ENCODE results near the gene SLC44A1.
"Not testable (repeated sequence)": the region's sequence is repeated elsewhere in the genome, so short reads cannot be mapped to it uniquely, and the experiment has no call there.

SLC44A1 gene

GRCh38 chr9:105254226-105254625 lies 9.8 kb downstream of the SLC44A1 start:
- no CpG with 5 or more reads among the region's 4 CpGs for WGBS (ENCODE audit: insufficient coverage, insufficient read length)
- H3K4me1 ChIP-seq (ENCODE audit: control insufficient read depth, insufficient read depth, low read length): peaks cover 2% of the 10 kb centered on the region; the same call in 1 of the 2 replicates
- DNase-seq (ENCODE audit: low read depth, low spot score): no peak

GRCh38 chr9:105255421-105255820 lies 11.0 kb downstream of the SLC44A1 start:
- H3K9me3 ChIP-seq (ENCODE audit: control insufficient read depth, insufficient read depth, low read length): no peaks in the 10 kb centered on the region
- no peak for DNase-seq (ENCODE audit: low read depth, low spot score)
- no peaks in the 10 kb centered on the region for H3K27me3 ChIP-seq (ENCODE audit: control insufficient read depth, insufficient read depth, low read length)
- H3K36me3 ChIP-seq (ENCODE audit: control insufficient read depth, insufficient read depth, low read length): no peaks in the 10 kb centered on the region
- no peak overlapping the region for H3K4me3 ChIP-seq (ENCODE audit: low read length)
- no peak overlapping the region for H3K27ac ChIP-seq (ENCODE audit: low read length)
- peaks cover 2% of the 10 kb centered on the region; the same call in 1 of the 2 replicates for H3K4me1 ChIP-seq (ENCODE audit: control insufficient read depth, insufficient read depth, low read length)

More at GRCh38 chr9:105254226-105254625, 9.8 kb downstream of the SLC44A1 start:
- Histone ChIP-seq H3K4me3 (ENCODE audit: low read length) (no peak overlapping the region), H3K36me3 (ENCODE audit: control insufficient read depth, insufficient read depth, low read length) (no peaks in the 10 kb centered on the region), H3K27ac (ENCODE audit: low read length) (no peak overlapping the region), H3K27me3 (ENCODE audit: control insufficient read depth, insufficient read depth, low read length) (no peaks in the 10 kb centered on the region), H3K9me3 (ENCODE audit: control insufficient read depth, insufficient read depth, low read length) (no peaks in the 10 kb centered on the region)

GRCh38 chr9:105256569-105256968 lies 12.1 kb downstream of the SLC44A1 start:
- not testable (repeated sequence) for H3K4me1 ChIP-seq (ENCODE audit: control insufficient read depth, insufficient read depth, low read length); H3K9me3 ChIP-seq (ENCODE audit: control insufficient read depth, insufficient read depth, low read length); H3K4me3 ChIP-seq (ENCODE audit: low read length); H3K27ac ChIP-seq (ENCODE audit: low read length); H3K36me3 ChIP-seq (ENCODE audit: control insufficient read depth, insufficient read depth, low read length); H3K27me3 ChIP-seq (ENCODE audit: control insufficient read depth, insufficient read depth, low read length); DNase-seq (ENCODE audit: low read depth, low spot score)
- WGBS (ENCODE audit: insufficient coverage, insufficient read length): no CpG with 5 or more reads among the region's 4 CpGs

GRCh38 chr9:105257809-105258208 lies 13.4 kb downstream of the SLC44A1 start:
- Histone ChIP-seq H3K27ac (ENCODE audit: low read length) (no peak overlapping the region), H3K4me1 (ENCODE audit: control insufficient read depth, insufficient read depth, low read length) (no peaks in the 10 kb centered on the region; the same call in 1 of the 2 replicates), H3K9me3 (ENCODE audit: control insufficient read depth, insufficient read depth, low read length) (no peaks in the 10 kb centered on the region), H3K27me3 (ENCODE audit: control insufficient read depth, insufficient read depth, low read length) (no peaks in the 10 kb centered on the region), H3K36me3 (ENCODE audit: control insufficient read depth, insufficient read depth, low read length) (no peaks in the 10 kb centered on the region), H3K4me3 (ENCODE audit: low read length) (no peak overlapping the region)
- DNase-seq (ENCODE audit: low read depth, low spot score): no peak
- WGBS (ENCODE audit: insufficient coverage, insufficient read length): no CpG with 5 or more reads among the region's 2 CpGs

- H3K36me3 ChIP-seq (ENCODE audit: control insufficient read depth, insufficient read depth, low read length): no peaks in the 10 kb centered on the region
- no peak overlapping the region for H3K27ac ChIP-seq (ENCODE audit: low read length)
- H3K4me1 ChIP-seq (ENCODE audit: control insufficient read depth, insufficient read depth, low read length): no peaks in the 10 kb centered on the region; the same call in 1 of the 2 replicates
- H3K27me3 ChIP-seq (ENCODE audit: control insufficient read depth, insufficient read depth, low read length): no peaks in the 10 kb centered on the region
- no CpG with 5 or more reads among the region's 3 CpGs for WGBS (ENCODE audit: insufficient coverage, insufficient read length)
- no peaks in the 10 kb centered on the region for H3K9me3 ChIP-seq (ENCODE audit: control insufficient read depth, insufficient read depth, low read length)
- no peak for DNase-seq (ENCODE audit: low read depth, low spot score)
- H3K4me3 ChIP-seq (ENCODE audit: low read length): no peak overlapping the region
Measured at GRCh38 chr9:105258225-105258737, 13.8 kb downstream of the SLC44A1 start.

GRCh38 chr9:105259274-105259673 lies 14.8 kb downstream of the SLC44A1 start:
- Histone ChIP-seq H3K27ac (ENCODE audit: low read length) (no peak overlapping the region), H3K4me3 (ENCODE audit: low read length) (no peak overlapping the region), H3K36me3 (ENCODE audit: control insufficient read depth, insufficient read depth, low read length) (no peaks in the 10 kb centered on the region), H3K9me3 (ENCODE audit: control insufficient read depth, insufficient read depth, low read length) (no peaks in the 10 kb centered on the region), H3K4me1 (ENCODE audit: control insufficient read depth, insufficient read depth, low read length) (no peaks in the 10 kb centered on the region; the same call in 1 of the 2 replicates), H3K27me3 (ENCODE audit: control insufficient read depth, insufficient read depth, low read length) (no peaks in the 10 kb centered on the region)
- WGBS (ENCODE audit: insufficient coverage, insufficient read length): no CpG with 5 or more reads among the region's 2 CpGs
- no peak for DNase-seq (ENCODE audit: low read depth, low spot score)

GRCh38 chr9:105259731-105260612 lies 15.5 kb downstream of the SLC44A1 start:
- Histone ChIP-seq H3K4me3 (ENCODE audit: low read length) (no peak overlapping the region), H3K4me1 (ENCODE audit: control insufficient read depth, insufficient read depth, low read length) (no peaks in the 10 kb centered on the region; the same call in 1 of the 2 replicates), H3K27ac (ENCODE audit: low read length) (no peak overlapping the region), H3K36me3 (ENCODE audit: control insufficient read depth, insufficient read depth, low read length) (no peaks in the 10 kb centered on the region), H3K9me3 (ENCODE audit: control insufficient read depth, insufficient read depth, low read length) (no peaks in the 10 kb centered on the region), H3K27me3 (ENCODE audit: control insufficient read depth, insufficient read depth, low read length) (no peaks in the 10 kb centered on the region)
- no peak for DNase-seq (ENCODE audit: low read depth, low spot score)

GRCh38 chr9:105262497-105262896 lies 18.0 kb downstream of the SLC44A1 start:
- no peak for DNase-seq (ENCODE audit: low read depth, low spot score)
- Histone ChIP-seq H3K36me3 (ENCODE audit: control insufficient read depth, insufficient read depth, low read length) (no peaks in the 10 kb centered on the region), H3K27me3 (ENCODE audit: control insufficient read depth, insufficient read depth, low read length) (no peaks in the 10 kb centered on the region), H3K4me1 (ENCODE audit: control insufficient read depth, insufficient read depth, low read length) (no peaks in the 10 kb centered on the region; the same call in 1 of the 2 replicates), H3K9me3 (ENCODE audit: control insufficient read depth, insufficient read depth, low read length) (no peaks in the 10 kb centered on the region), H3K27ac (ENCODE audit: low read length) (no peak overlapping the region), H3K4me3 (ENCODE audit: low read length) (no peak overlapping the region)
- no CpG with 5 or more reads among the region's 2 CpGs for WGBS (ENCODE audit: insufficient coverage, insufficient read length)

- Histone ChIP-seq H3K9me3 (ENCODE audit: control insufficient read depth, insufficient read depth, low read length) (no peaks in the 10 kb centered on the region), H3K27me3 (ENCODE audit: control insufficient read depth, insufficient read depth, low read length) (no peaks in the 10 kb centered on the region), H3K4me1 (ENCODE audit: control insufficient read depth, insufficient read depth, low read length) (no peaks in the 10 kb centered on the region), H3K36me3 (ENCODE audit: control insufficient read depth, insufficient read depth, low read length) (no peaks in the 10 kb centered on the region), H3K27ac (ENCODE audit: low read length) (no peak overlapping the region), H3K4me3 (ENCODE audit: low read length) (no peak overlapping the region)
- WGBS (ENCODE audit: insufficient coverage, insufficient read length): no CpG with 5 or more reads among the region's 4 CpGs
- no peak for DNase-seq (ENCODE audit: low read depth, low spot score)
Measured at GRCh38 chr9:105264380-105264779, 19.9 kb downstream of the SLC44A1 start.

GRCh38 chr9:105268254-105268653 lies 23.8 kb downstream of the SLC44A1 start:
- DNase-seq (ENCODE audit: low read depth, low spot score); H3K9me3 ChIP-seq (ENCODE audit: control insufficient read depth, insufficient read depth, low read length); H3K4me3 ChIP-seq (ENCODE audit: low read length); H3K27me3 ChIP-seq (ENCODE audit: control insufficient read depth, insufficient read depth, low read length); H3K27ac ChIP-seq (ENCODE audit: low read length); H3K36me3 ChIP-seq (ENCODE audit: control insufficient read depth, insufficient read depth, low read length); H3K4me1 ChIP-seq (ENCODE audit: control insufficient read depth, insufficient read depth, low read length): not testable (repeated sequence)
- no CpG with 5 or more reads among the region's 10 CpGs for WGBS (ENCODE audit: insufficient coverage, insufficient read length)

- H3K36me3 ChIP-seq (ENCODE audit: control insufficient read depth, insufficient read depth, low read length): no peaks in the 10 kb centered on the region
- H3K4me1 ChIP-seq (ENCODE audit: control insufficient read depth, insufficient read depth, low read length): no peaks in the 10 kb centered on the region
- no peaks in the 10 kb centered on the region for H3K27me3 ChIP-seq (ENCODE audit: control insufficient read depth, insufficient read depth, low read length)
- H3K4me3 ChIP-seq (ENCODE audit: low read length): no peak overlapping the region
- no peak for DNase-seq (ENCODE audit: low read depth, low spot score)
- H3K9me3 ChIP-seq (ENCODE audit: control insufficient read depth, insufficient read depth, low read length): no peaks in the 10 kb centered on the region
- WGBS (ENCODE audit: insufficient coverage, insufficient read length): no CpG with 5 or more reads among the region's 2 CpGs
- no peak overlapping the region for H3K27ac ChIP-seq (ENCODE audit: low read length)
Measured at GRCh38 chr9:105269593-105269992, 25.1 kb downstream of the SLC44A1 start.

Measured in iPS DF 6.9 (cell line).